Measurements from ENCODE around the gene DDB1.
A peak's percentile ranks its signal among the peaks of the same experiment; 100 is the strongest.

The DDB1 gene

GRCh38 chr11:61335355-61335710 lies 2.4 kb upstream of the DDB1 start:
- no peak for DNase-seq (ENCODE audit: low read depth)

GRCh38 chr11:61334434-61335354 lies 1.8 kb upstream of the DDB1 start:
- no peak for DNase-seq (ENCODE audit: low read depth)

- peak; percentile 2 for DNase-seq (ENCODE audit: low read depth)
Measured at GRCh38 chr11:61333550-61334433, 887 bp upstream of the DDB1 start.

- DNase-seq (ENCODE audit: low read depth), result no peak
Measured at GRCh38 chr11:61332281-61332796, 566 bp downstream of the DDB1 start.

GRCh38 chr11:61331651-61332050 lies 1.3 kb downstream of the DDB1 start:
- DNase-seq (ENCODE audit: low read depth), result no peak

GRCh38 chr11:61329871-61330270 lies 3.0 kb downstream of the DDB1 start:
- DNase-seq (ENCODE audit: low read depth), result no peak

- no peak for DNase-seq (ENCODE audit: low read depth)
Measured at GRCh38 chr11:61328351-61328750, 4.6 kb downstream of the DDB1 start.

GRCh38 chr11:61327669-61328071 lies 5.2 kb downstream of the DDB1 start:
- no peak for DNase-seq (ENCODE audit: low read depth)

GRCh38 chr11:61325649-61326414 lies 7.1 kb downstream of the DDB1 start:
- no peak for DNase-seq (ENCODE audit: low read depth)

GRCh38 chr11:61315260-61315659 lies 17.6 kb downstream of the DDB1 start:
- DNase-seq (ENCODE audit: low read depth), result no peak

GRCh38 chr11:61310749-61311148 lies 22.2 kb downstream of the DDB1 start:
- DNase-seq (ENCODE audit: low read depth), result no peak

GRCh38 chr11:61309739-61310138 lies 23.2 kb downstream of the DDB1 start:
- no peak for DNase-seq (ENCODE audit: low read depth)

- DNase-seq (ENCODE audit: low read depth), result no peak
Measured at GRCh38 chr11:61309141-61309540, 23.8 kb downstream of the DDB1 start.

- no peak for DNase-seq (ENCODE audit: low read depth)
Measured at GRCh38 chr11:61307354-61307753, 25.6 kb downstream of the DDB1 start.

GRCh38 chr11:61306221-61306620 lies 26.7 kb downstream of the DDB1 start:
- DNase-seq (ENCODE audit: low read depth), result no peak

- no peak for DNase-seq (ENCODE audit: low read depth)
Measured at GRCh38 chr11:61305417-61305816, 27.5 kb downstream of the DDB1 start.

GRCh38 chr11:61303725-61304124 lies 29.2 kb downstream of the DDB1 start:
- no peak for DNase-seq (ENCODE audit: low read depth)

- no peak for DNase-seq (ENCODE audit: low read depth)
Measured at GRCh38 chr11:61302550-61302949, 30.4 kb downstream of the DDB1 start.

- no peak for DNase-seq (ENCODE audit: low read depth)
Measured at GRCh38 chr11:61298663-61299244, 34.2 kb downstream of the DDB1 start.

- no peak for DNase-seq (ENCODE audit: low read depth)
Measured at GRCh38 chr11:61297746-61298145, 35.2 kb downstream of the DDB1 start.

GRCh38 chr11:61297341-61297740 lies 35.6 kb downstream of the DDB1 start:
- DNase-seq (ENCODE audit: low read depth), result no peak

GRCh38 chr11:61295596-61295926 lies 37.3 kb downstream of the DDB1 start:
- no peak for DNase-seq (ENCODE audit: low read depth)

All from stimulated activated CD4-positive, alpha-beta T cell treated with anti-CD3 and anti-CD28 coated beads, Interleukin-2, amount 100 ng/mL, for 4 hours (primary cell).